Measurements from ENCODE around the gene NOLC1.

GRCh38 chr10:102159831-102160230, 7.6 kb downstream of the NOLC1 start:
- TF ChIP-seq POLR2A (IDR thresholded peaks at IDR 0.05; ENCODE audit: low read depth, low read length) (no peak; the same call in 1 of the 2 replicates), TAF1 (IDR thresholded peaks at IDR 0.05; ENCODE audit: borderline replicate concordance, low read depth, low read length) (no peak), POLR2AphosphoS5 (IDR thresholded peaks at IDR 0.05; ENCODE audit: low read depth, low read length) (no peak)
